ENCODE data around the gene VCAN. TPM values are rescaled to one million over a fixed set of nuclear protein-coding genes. Genes with fewer than 3 reads are reported as not detected.

VCAN gene
- total and polyA plus RNA-seq, 2 experiments from 2014 or later, result 133 to 404 TPM

DNA sequence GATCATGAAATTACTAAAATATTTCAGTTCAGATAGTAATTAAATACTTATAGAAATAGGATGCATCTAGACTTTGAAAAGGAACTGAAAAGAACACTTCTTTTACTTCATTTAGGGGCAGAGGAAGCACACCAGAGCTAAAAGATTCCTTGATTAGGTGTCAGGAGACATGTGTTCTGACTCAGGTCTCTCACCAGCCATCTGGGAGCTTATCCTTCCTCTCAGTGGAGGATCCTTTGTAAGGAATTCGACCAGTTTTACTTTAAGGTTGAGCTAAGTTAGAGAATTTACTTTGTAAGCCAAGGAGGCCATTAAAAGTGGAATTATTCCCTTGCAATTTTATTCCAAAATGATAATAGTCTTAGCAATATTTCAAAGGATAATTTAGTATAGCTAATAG, 16.7 kb downstream of the VCAN start:
- ATAC-seq, result peak; percentile 49; the same call in 2 of the 3 replicates
- H3K9me3 Mint-ChIP-seq, result no peaks in the 10 kb centered on the region
- peak; percentile 31 for DNase-seq (ENCODE audit: low spot score)
- H3K36me3 Mint-ChIP-seq (ENCODE audit: low read depth), result peaks cover 71% of the 10 kb centered on the region
- H3K4me1 ChIP-seq (ENCODE audit: insufficient read depth), result peaks cover 26% of the 10 kb centered on the region
- 0 out of 2 replicates have a peak, but pooled peaks cover 5% of the 10 kb centered on the region for H3K9me2 ChIP-seq (ENCODE audit: insufficient read depth)
- TF ChIP-seq ZNF114 (CRISPR knock-in tag; IDR thresholded peaks at IDR 0.05) (no peak), POLR2AphosphoS5 (IDR thresholded peaks at IDR 0.05; ENCODE audit: low read depth) (no peak), ZNF331 (CRISPR knock-in tag; IDR thresholded peaks at IDR 0.05; ENCODE audit: low read depth) (no peak), CREB1 (CRISPR knock-in tag; IDR thresholded peaks at IDR 0.05; ENCODE audit: low read depth) (no peak), EZH2phosphoT487 (IDR thresholded peaks at IDR 0.05; ENCODE audit: unreplicated experiment) (no peak), STAT1 (IDR thresholded peaks at IDR 0.05; ENCODE audit: unreplicated experiment) (no peak), EZH2 (IDR thresholded peaks at IDR 0.05; ENCODE audit: low read depth, unreplicated experiment) (no peak), JUNB (IDR thresholded peaks at IDR 0.05; ENCODE audit: unreplicated experiment) (no peak), NANOG (IDR thresholded peaks at IDR 0.05; ENCODE audit: borderline replicate concordance) (no peak)
- TF ChIP-seq, protein P1, sequence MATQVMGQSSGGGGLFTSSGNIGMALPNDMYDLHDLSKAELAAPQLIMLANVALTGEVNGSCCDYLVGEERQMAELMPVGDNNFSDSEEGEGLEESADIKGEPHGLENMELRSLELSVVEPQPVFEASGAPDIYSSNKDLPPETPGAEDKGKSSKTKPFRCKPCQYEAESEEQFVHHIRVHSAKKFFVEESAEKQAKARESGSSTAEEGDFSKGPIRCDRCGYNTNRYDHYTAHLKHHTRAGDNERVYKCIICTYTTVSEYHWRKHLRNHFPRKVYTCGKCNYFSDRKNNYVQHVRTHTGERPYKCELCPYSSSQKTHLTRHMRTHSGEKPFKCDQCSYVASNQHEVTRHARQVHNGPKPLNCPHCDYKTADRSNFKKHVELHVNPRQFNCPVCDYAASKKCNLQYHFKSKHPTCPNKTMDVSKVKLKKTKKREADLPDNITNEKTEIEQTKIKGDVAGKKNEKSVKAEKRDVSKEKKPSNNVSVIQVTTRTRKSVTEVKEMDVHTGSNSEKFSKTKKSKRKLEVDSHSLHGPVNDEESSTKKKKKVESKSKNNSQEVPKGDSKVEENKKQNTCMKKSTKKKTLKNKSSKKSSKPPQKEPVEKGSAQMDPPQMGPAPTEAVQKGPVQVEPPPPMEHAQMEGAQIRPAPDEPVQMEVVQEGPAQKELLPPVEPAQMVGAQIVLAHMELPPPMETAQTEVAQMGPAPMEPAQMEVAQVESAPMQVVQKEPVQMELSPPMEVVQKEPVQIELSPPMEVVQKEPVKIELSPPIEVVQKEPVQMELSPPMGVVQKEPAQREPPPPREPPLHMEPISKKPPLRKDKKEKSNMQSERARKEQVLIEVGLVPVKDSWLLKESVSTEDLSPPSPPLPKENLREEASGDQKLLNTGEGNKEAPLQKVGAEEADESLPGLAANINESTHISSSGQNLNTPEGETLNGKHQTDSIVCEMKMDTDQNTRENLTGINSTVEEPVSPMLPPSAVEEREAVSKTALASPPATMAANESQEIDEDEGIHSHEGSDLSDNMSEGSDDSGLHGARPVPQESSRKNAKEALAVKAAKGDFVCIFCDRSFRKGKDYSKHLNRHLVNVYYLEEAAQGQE (IDR thresholded peaks at IDR 0.05; ENCODE audit: unreplicated experiment), result no peak
- TF ChIP-seq, protein P2, sequence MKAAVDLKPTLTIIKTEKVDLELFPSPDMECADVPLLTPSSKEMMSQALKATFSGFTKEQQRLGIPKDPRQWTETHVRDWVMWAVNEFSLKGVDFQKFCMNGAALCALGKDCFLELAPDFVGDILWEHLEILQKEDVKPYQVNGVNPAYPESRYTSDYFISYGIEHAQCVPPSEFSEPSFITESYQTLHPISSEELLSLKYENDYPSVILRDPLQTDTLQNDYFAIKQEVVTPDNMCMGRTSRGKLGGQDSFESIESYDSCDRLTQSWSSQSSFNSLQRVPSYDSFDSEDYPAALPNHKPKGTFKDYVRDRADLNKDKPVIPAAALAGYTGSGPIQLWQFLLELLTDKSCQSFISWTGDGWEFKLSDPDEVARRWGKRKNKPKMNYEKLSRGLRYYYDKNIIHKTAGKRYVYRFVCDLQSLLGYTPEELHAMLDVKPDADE (IDR thresholded peaks at IDR 0.05), result no peak
- TF ChIP-seq, protein P3, sequence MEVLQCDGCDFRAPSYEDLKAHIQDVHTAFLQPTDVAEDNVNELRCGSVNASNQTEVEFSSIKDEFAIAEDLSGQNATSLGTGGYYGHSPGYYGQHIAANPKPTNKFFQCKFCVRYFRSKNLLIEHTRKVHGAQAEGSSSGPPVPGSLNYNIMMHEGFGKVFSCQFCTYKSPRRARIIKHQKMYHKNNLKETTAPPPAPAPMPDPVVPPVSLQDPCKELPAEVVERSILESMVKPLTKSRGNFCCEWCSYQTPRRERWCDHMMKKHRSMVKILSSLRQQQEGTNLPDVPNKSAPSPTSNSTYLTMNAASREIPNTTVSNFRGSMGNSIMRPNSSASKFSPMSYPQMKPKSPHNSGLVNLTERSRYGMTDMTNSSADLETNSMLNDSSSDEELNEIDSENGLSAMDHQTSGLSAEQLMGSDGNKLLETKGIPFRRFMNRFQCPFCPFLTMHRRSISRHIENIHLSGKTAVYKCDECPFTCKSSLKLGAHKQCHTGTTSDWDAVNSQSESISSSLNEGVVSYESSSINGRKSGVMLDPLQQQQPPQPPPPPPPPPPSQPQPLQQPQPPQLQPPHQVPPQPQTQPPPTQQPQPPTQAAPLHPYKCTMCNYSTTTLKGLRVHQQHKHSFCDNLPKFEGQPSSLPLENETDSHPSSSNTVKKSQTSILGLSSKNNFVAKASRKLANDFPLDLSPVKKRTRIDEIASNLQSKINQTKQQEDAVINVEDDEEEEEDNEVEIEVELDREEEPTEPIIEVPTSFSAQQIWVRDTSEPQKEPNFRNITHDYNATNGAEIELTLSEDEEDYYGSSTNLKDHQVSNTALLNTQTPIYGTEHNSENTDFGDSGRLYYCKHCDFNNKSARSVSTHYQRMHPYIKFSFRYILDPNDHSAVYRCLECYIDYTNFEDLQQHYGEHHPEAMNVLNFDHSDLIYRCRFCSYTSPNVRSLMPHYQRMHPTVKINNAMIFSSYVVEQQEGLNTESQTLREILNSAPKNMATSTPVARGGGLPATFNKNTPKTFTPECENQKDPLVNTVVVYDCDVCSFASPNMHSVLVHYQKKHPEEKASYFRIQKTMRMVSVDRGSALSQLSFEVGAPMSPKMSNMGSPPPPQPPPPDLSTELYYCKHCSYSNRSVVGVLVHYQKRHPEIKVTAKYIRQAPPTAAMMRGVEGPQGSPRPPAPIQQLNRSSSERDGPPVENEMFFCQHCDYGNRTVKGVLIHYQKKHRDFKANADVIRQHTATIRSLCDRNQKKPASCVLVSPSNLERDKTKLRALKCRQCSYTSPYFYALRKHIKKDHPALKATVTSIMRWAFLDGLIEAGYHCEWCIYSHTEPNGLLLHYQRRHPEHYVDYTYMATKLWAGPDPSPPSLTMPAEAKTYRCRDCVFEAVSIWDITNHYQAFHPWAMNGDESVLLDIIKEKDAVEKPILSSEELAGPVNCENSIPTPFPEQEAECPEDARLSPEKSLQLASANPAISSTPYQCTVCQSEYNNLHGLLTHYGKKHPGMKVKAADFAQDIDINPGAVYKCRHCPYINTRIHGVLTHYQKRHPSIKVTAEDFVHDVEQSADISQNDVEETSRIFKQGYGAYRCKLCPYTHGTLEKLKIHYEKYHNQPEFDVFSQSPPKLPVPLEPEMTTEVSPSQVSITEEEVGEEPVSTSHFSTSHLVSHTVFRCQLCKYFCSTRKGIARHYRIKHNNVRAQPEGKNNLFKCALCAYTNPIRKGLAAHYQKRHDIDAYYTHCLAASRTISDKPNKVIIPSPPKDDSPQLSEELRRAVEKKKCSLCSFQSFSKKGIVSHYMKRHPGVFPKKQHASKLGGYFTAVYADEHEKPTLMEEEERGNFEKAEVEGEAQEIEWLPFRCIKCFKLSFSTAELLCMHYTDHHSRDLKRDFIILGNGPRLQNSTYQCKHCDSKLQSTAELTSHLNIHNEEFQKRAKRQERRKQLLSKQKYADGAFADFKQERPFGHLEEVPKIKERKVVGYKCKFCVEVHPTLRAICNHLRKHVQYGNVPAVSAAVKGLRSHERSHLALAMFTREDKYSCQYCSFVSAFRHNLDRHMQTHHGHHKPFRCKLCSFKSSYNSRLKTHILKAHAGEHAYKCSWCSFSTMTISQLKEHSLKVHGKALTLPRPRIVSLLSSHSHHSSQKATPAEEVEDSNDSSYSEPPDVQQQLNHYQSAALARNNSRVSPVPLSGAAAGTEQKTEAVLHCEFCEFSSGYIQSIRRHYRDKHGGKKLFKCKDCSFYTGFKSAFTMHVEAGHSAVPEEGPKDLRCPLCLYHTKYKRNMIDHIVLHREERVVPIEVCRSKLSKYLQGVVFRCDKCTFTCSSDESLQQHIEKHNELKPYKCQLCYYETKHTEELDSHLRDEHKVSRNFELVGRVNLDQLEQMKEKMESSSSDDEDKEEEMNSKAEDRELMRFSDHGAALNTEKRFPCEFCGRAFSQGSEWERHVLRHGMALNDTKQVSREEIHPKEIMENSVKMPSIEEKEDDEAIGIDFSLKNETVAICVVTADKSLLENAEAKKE (CRISPR knock-in tag; IDR thresholded peaks at IDR 0.05), result no peak
- TF ChIP-seq, protein P4, sequence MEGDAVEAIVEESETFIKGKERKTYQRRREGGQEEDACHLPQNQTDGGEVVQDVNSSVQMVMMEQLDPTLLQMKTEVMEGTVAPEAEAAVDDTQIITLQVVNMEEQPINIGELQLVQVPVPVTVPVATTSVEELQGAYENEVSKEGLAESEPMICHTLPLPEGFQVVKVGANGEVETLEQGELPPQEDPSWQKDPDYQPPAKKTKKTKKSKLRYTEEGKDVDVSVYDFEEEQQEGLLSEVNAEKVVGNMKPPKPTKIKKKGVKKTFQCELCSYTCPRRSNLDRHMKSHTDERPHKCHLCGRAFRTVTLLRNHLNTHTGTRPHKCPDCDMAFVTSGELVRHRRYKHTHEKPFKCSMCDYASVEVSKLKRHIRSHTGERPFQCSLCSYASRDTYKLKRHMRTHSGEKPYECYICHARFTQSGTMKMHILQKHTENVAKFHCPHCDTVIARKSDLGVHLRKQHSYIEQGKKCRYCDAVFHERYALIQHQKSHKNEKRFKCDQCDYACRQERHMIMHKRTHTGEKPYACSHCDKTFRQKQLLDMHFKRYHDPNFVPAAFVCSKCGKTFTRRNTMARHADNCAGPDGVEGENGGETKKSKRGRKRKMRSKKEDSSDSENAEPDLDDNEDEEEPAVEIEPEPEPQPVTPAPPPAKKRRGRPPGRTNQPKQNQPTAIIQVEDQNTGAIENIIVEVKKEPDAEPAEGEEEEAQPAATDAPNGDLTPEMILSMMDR (conservative IDR thresholded peaks at IDR 0.05; ENCODE audit: low read depth in 2 of 2), result no peak
- no peak overlapping the region for H3K4me3 Mint-ChIP-seq
- peaks cover 3% of the 10 kb centered on the region for H3K27me3 Mint-ChIP-seq (ENCODE audit: insufficient read depth, low read depth, poor library complexity)
- peaks cover 95% of the 10 kb centered on the region for H3K79me2 ChIP-seq (replicated peaks; ENCODE audit: insufficient read depth)
- H3K4me3 ChIP-seq, result no peak overlapping the region
- peaks cover 31% of the 10 kb centered on the region; the same call in 1 of the 2 replicates for H3K36me3 ChIP-seq (ENCODE audit: insufficient read depth)
- H3K27ac Mint-ChIP-seq, result no peak overlapping the region
- H4K20me1 ChIP-seq (replicated peaks; ENCODE audit: insufficient read depth), result no peaks in the 10 kb centered on the region
- H2AFZ ChIP-seq, result no peak overlapping the region
- no peak overlapping the region for H3K4me2 ChIP-seq
- H3F3A ChIP-seq (replicated peaks; ENCODE audit: low read depth), result no peaks in the 10 kb centered on the region
- H3K4me1 Mint-ChIP-seq, result peaks cover 41% of the 10 kb centered on the region
- H3K27me3 ChIP-seq (ENCODE audit: insufficient read depth), result no peaks in the 10 kb centered on the region
- H3K27ac ChIP-seq (ENCODE audit: low read depth), result no peak overlapping the region

Data from GM23338 (cell line).